ENCODE measurements around the gene RRM2. TPM values are rescaled to one million over a fixed set of nuclear protein-coding genes. Genes with fewer than 3 reads are reported as not detected.

Gene RRM2
- total and polyA plus RNA-seq, 2 experiments from 2014 or later: 108 to 119 TPM

- no peak for ATAC-seq
- Mint-ChIP-seq H3K4me3 (no peak overlapping the region), H3K27me3 (ENCODE audit: insufficient read depth, low read depth, poor library complexity) (no peaks in the 10 kb centered on the region)
These were observed 56.9 kb downstream of the RRM2 start for GRCh38 chr2:10179422-10179821.

GRCh38 chr2:10180229-10180628 is 57.7 kb downstream of the RRM2 start:
- H4K20me1 ChIP-seq (replicated peaks; ENCODE audit: insufficient read depth): no peaks in the 10 kb centered on the region
- H3K36me3 ChIP-seq (ENCODE audit: insufficient read depth): no peaks in the 10 kb centered on the region
- no peak overlapping the region for H3K4me2 ChIP-seq
- Mint-ChIP-seq H3K27ac (no peak overlapping the region), H3K36me3 (ENCODE audit: low read depth) (0 out of 3 replicates have a peak, but pooled peaks cover 9% of the 10 kb centered on the region), H3K27me3 (ENCODE audit: insufficient read depth, low read depth, poor library complexity) (no peaks in the 10 kb centered on the region), H3K9me3 (no peaks in the 10 kb centered on the region), H3K4me3 (no peak overlapping the region), H3K4me1 (no peaks in the 10 kb centered on the region)
- no peaks in the 10 kb centered on the region for H3F3A ChIP-seq (replicated peaks; ENCODE audit: low read depth)
- no peaks in the 10 kb centered on the region for H3K79me2 ChIP-seq (replicated peaks; ENCODE audit: insufficient read depth)
- ATAC-seq: no peak
- no peak for DNase-seq (ENCODE audit: low spot score)
- H3K4me1 ChIP-seq (ENCODE audit: insufficient read depth): no peaks in the 10 kb centered on the region
- H2AFZ ChIP-seq: no peak overlapping the region
- no peak overlapping the region for H3K27ac ChIP-seq (ENCODE audit: low read depth)
- TF ChIP-seq ETS1 (IDR thresholded peaks at IDR 0.05) (no peak), ZNF331 (CRISPR knock-in tag; IDR thresholded peaks at IDR 0.05; ENCODE audit: low read depth) (no peak), CTCF (conservative IDR thresholded peaks at IDR 0.05; ENCODE audit: low read depth in 2 of 2) (no peak), NANOG (IDR thresholded peaks at IDR 0.05; ENCODE audit: borderline replicate concordance) (no peak), REST (IDR thresholded peaks at IDR 0.05; ENCODE audit: unreplicated experiment) (no peak)
- no peaks in the 10 kb centered on the region for H3K27me3 ChIP-seq (ENCODE audit: insufficient read depth)
- H3K9me2 ChIP-seq (ENCODE audit: insufficient read depth): no peaks in the 10 kb centered on the region
- H3K4me3 ChIP-seq: no peak overlapping the region

More at GRCh38 chr2:10179422-10179821, 56.9 kb downstream of the RRM2 start:
- Mint-ChIP-seq H3K4me1 (no peaks in the 10 kb centered on the region), H3K36me3 (ENCODE audit: low read depth) (0 out of 3 replicates have a peak, but pooled peaks cover 9% of the 10 kb centered on the region), H3K9me3 (no peaks in the 10 kb centered on the region), H3K27ac (no peak overlapping the region)
- no peaks in the 10 kb centered on the region for H3K9me2 ChIP-seq (ENCODE audit: insufficient read depth)
- no peaks in the 10 kb centered on the region for H3K4me1 ChIP-seq (ENCODE audit: insufficient read depth)
- DNase-seq (ENCODE audit: low spot score): no peak
- no peak overlapping the region for H3K4me2 ChIP-seq
- no peak overlapping the region for H3K4me3 ChIP-seq
- H3K27ac ChIP-seq (ENCODE audit: low read depth): no peak overlapping the region
- no peaks in the 10 kb centered on the region for H3K36me3 ChIP-seq (ENCODE audit: insufficient read depth)
- no peaks in the 10 kb centered on the region for H3K79me2 ChIP-seq (replicated peaks; ENCODE audit: insufficient read depth)
- H3K27me3 ChIP-seq (ENCODE audit: insufficient read depth): no peaks in the 10 kb centered on the region
- no peak overlapping the region for H2AFZ ChIP-seq
- no peaks in the 10 kb centered on the region for H4K20me1 ChIP-seq (replicated peaks; ENCODE audit: insufficient read depth)
- no peak for TF ChIP-seq CREB1 (CRISPR knock-in tag; IDR thresholded peaks at IDR 0.05; ENCODE audit: low read depth)
- peak; percentile 19 for TF ChIP-seq REST (IDR thresholded peaks at IDR 0.05; ENCODE audit: unreplicated experiment)
- no peaks in the 10 kb centered on the region for H3F3A ChIP-seq (replicated peaks; ENCODE audit: low read depth)
